GM19035 (cell line): ENCODE measurements around the gene MAML1.

Source experiments
- ATAC-seq: cut with Tn5 transposase; IDR thresholded peaks from one replicate; pipeline ENCODE4 v1.9.1; 2021; ENCODE audit not compliant: unreplicated experiment

MAML1 gene

GRCh38 chr5:179803651-179804554 lies 71.3 kb downstream of the MAML1 start:
- ATAC-seq, result no peak

- no peak for ATAC-seq
Measured at GRCh38 chr5:179804555-179804947, 71.9 kb downstream of the MAML1 start.

- no peak for ATAC-seq
Measured at GRCh38 chr5:179805070-179805528, 72.5 kb downstream of the MAML1 start.

- peak; percentile 27 for ATAC-seq
Measured at GRCh38 chr5:179805529-179806249, 73.1 kb downstream of the MAML1 start.

GRCh38 chr5:179806250-179807048 lies 73.8 kb downstream of the MAML1 start, which contains the start of gene MGAT4B:
Gene MGAT4B (minus strand): TSS chr5:179806866. CDS start chr5:179806583, 283 bp downstream.
- ATAC-seq, result peak; percentile 64

- no peak for ATAC-seq
Measured at GRCh38 chr5:179812135-179812825, 79.7 kb downstream of the MAML1 start.

GRCh38 chr5:179812997-179813607 lies 80.5 kb downstream of the MAML1 start:
- no peak for ATAC-seq

GRCh38 chr5:179814090-179814489 lies 81.5 kb downstream of the MAML1 start:
- ATAC-seq, result no peak

- ATAC-seq, result no peak
Measured at GRCh38 chr5:179815491-179816249, 83.0 kb downstream of the MAML1 start.

GRCh38 chr5:179816401-179816795 lies 83.8 kb downstream of the MAML1 start:
- ATAC-seq, result no peak

GRCh38 chr5:179816796-179817469 lies 84.3 kb downstream of the MAML1 start:
- ATAC-seq, result no peak

- no peak for ATAC-seq
Measured at GRCh38 chr5:179817470-179817840, 84.8 kb downstream of the MAML1 start.

GRCh38 chr5:179817890-179818745 lies 85.5 kb downstream of the MAML1 start:
- ATAC-seq, result no peak

- ATAC-seq, result peak; percentile 61
Measured at GRCh38 chr5:179818746-179819295, 86.2 kb downstream of the MAML1 start.

- no peak for ATAC-seq
Measured at GRCh38 chr5:179819296-179820126, 86.9 kb downstream of the MAML1 start.

- no peak for ATAC-seq
Measured at GRCh38 chr5:179820127-179820482, 87.5 kb downstream of the MAML1 start.
